Esophagus (tissue), 2 donors: ENCODE measurements around the gene TJP2. TPM values are rescaled to one million over a fixed set of nuclear protein-coding genes. Genes with fewer than 3 reads are reported as not detected.

ENCODE experiments used
- H3K27ac ChIP-seq, 2 donors: one replicate each; pipeline ENCODE4 v1.5.1; 2013; ENCODE audit warnings: low read depth in 2 of 2, mild to moderate bottlenecking in 2 of 2, inconsistent platforms in 1 of 2, low read length in 1 of 2, moderate library complexity in 1 of 2
- H3K27me3 ChIP-seq, 2 donors: one replicate each; pipeline ENCODE4 v1.6.1; 2013; ENCODE audit warnings: low read length in 2 of 2, control low read depth in 1 of 2, mild to moderate bottlenecking in 1 of 2; ENCODE audit not compliant: insufficient read depth in 2 of 2, control insufficient read depth in 1 of 2
- H3K36me3 ChIP-seq, 2 donors: one replicate each; pipeline ENCODE4 v1.6.1; 2013; ENCODE audit warnings: low read length in 1 of 2; ENCODE audit not compliant: control insufficient read depth in 2 of 2, insufficient read depth in 2 of 2
- H3K4me1 ChIP-seq, 2 donors: one replicate each; pipeline ENCODE4 v1.6.1; 2013; ENCODE audit warnings: low read length in 1 of 2; ENCODE audit not compliant: control insufficient read depth in 2 of 2, insufficient read depth in 2 of 2
- H3K4me3 ChIP-seq, 2 donors: one replicate each; pipeline ENCODE4 v1.5.1; 2013; ENCODE audit warnings: low read length in 2 of 2, mild to moderate bottlenecking in 2 of 2, low read depth in 1 of 2, moderate library complexity in 1 of 2
- H3K9me3 ChIP-seq, 2 donors: one replicate each; pipeline ENCODE4 v1.6.1; 2013; ENCODE audit warnings: mild to moderate bottlenecking in 2 of 2, low read depth in 1 of 2, low read length in 1 of 2, moderate library complexity in 1 of 2; ENCODE audit not compliant: control insufficient read depth in 2 of 2, insufficient read depth in 1 of 2
- WGBS, 2 donors: extraction: QIAGEN DNeasy Blood & Tissue Kit; methylation state at CpG; one replicate each; pipeline ENCODE4 v1.1.7; 2013; 5-methylcytosine and 5-hydroxymethylcytosine counted together
- polyA plus RNA-seq, 2 donors: library from polyadenylated mRNA; stranded (reverse); fragments of 200-250 nt; gene quantifications; one replicate each; pipeline ENCODE4 v1.2.3, GENCODE V29; 2013
- donor health status: healthy with polysubstance abuse.
- donor health status: Bipolar disorder and iron deficiency.

The TJP2 gene
- polyA plus RNA-seq, 2 donors, result 61.5 to 63.9 TPM

DNA sequence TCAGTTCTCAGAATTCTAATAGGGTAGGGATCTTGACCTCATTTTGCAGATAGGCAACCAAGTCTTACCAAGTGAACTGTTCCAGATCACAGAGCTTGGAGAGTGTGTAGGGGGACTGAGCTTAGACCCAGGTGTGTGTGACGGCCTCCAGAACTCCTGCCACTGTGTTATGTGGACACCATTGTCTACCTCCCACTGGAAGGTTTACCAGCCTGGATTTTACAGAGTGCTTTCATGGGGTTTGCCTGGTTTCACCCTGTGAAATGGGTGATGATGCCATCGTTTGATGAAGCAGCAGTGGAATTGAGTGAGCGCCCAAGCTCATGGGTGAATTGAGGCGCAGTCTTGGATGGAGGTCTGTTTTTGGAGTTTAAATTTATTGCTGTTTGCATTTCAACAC lies 23.6 kb downstream of the TJP2 start:
- no peak overlapping the region for H3K27ac ChIP-seq
- no peak overlapping the region for H3K4me3 ChIP-seq
- no peaks in the 10 kb centered on the region for H3K36me3 ChIP-seq
- no peaks in the 10 kb centered on the region for H3K9me3 ChIP-seq
- no peaks in the 10 kb centered on the region for H3K27me3 ChIP-seq
- WGBS, 2 donors, result 80 to 90% methylated on average over 4 of the region's 4 CpGs
- no peaks in the 10 kb centered on the region for H3K4me1 ChIP-seq

DNA sequence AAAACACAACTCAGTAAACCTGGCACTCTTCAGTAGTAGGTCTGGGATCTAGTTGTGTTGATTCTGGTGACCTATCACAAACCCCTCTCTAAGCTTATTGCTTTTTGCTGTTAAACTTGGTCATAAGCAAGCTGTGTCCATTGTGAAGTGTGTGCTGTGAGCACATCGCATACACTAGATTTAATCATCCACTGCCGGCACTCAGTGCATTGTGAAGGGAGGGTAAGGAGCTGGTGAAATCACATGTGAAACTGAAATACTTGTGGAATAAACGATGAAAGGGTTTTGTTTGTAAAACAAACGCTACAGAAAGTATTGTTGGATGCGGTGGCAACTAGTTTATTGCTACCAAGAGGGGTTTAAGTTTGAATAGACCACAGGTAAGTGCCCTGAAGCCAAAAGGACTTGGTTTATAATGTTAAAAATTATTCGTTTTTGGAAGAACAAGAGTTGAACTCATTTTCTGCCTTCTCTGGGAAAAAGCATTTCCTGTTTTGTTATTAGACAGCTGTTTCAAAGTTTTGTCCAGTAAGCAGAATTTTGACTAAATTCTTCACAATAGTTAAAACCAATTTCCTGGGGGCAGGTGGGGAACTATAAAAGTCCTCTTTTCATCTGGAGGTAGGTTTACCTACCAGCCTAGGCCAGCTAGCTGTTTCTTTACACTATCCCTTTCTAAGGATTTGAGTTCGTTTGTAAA lies 24.6 kb downstream of the TJP2 start:
- Histone ChIP-seq H3K4me1 (no peaks in the 10 kb centered on the region), H3K36me3 (no peaks in the 10 kb centered on the region), H3K27ac (no peak overlapping the region), H3K9me3 (no peaks in the 10 kb centered on the region), H3K27me3 (no peaks in the 10 kb centered on the region), H3K4me3 (no peak overlapping the region)
- whole genome bisulfite sequencing, 2 donors, result 57 to 61% methylated on average over 7 of the region's 7 CpGs

GRCh38 chr9:69199769-69200470 lies 25.8 kb downstream of the TJP2 start:
- H3K9me3 ChIP-seq, result no peaks in the 10 kb centered on the region
- H3K36me3 ChIP-seq, result no peaks in the 10 kb centered on the region
- H3K4me3 ChIP-seq, result no peak overlapping the region
- no peaks in the 10 kb centered on the region for H3K27me3 ChIP-seq
- 76 to 80% methylated on average over 9 of the region's 9 CpGs for WGBS, 2 donors
- H3K4me1 ChIP-seq, result no peaks in the 10 kb centered on the region
- H3K27ac ChIP-seq, result no peak overlapping the region

GRCh38 chr9:69202556-69202955 lies 28.5 kb downstream of the TJP2 start:
- Histone ChIP-seq H3K4me1 (no peaks in the 10 kb centered on the region), H3K27me3 (no peaks in the 10 kb centered on the region), H3K36me3 (no peaks in the 10 kb centered on the region), H3K4me3 (no peak overlapping the region), H3K27ac (no peak overlapping the region), H3K9me3 (no peaks in the 10 kb centered on the region)
- WGBS, 2 donors, result 95 to 96% methylated on average over 4 of the region's 4 CpGs

GRCh38 chr9:69204326-69204725 lies 30.2 kb downstream of the TJP2 start:
- H3K9me3 ChIP-seq, result no peaks in the 10 kb centered on the region
- H3K27ac ChIP-seq, result no peak overlapping the region
- no peak overlapping the region for H3K4me3 ChIP-seq
- H3K27me3 ChIP-seq, result no peaks in the 10 kb centered on the region
- no peaks in the 10 kb centered on the region for H3K36me3 ChIP-seq
- 43 to 50% methylated on average over 2 of the region's 2 CpGs for WGBS, 2 donors
- no peaks in the 10 kb centered on the region for H3K4me1 ChIP-seq

DNA sequence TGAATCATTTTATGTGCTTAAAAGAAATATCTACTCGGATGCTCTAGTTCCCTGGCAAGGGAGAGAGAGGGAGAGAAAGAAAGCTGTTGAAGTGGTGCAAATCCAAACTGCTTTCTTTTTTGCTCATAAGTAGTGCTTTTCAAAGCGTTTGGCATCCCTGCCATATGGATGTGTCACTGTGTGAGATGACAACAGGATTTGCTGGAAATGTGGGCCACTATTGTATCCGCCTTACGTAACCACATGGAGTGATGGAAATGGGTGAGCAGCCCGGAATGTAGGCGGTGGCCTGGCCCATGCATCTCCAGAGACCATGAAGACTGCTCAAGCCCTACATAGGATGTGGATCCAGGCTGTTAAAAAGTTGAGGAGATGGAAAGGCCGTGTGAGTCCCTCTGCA lies 30.8 kb downstream of the TJP2 start:
- H3K36me3 ChIP-seq, result no peaks in the 10 kb centered on the region
- WGBS, 2 donors, result 59 to 60% methylated on average over 7 of the region's 7 CpGs

DNA sequence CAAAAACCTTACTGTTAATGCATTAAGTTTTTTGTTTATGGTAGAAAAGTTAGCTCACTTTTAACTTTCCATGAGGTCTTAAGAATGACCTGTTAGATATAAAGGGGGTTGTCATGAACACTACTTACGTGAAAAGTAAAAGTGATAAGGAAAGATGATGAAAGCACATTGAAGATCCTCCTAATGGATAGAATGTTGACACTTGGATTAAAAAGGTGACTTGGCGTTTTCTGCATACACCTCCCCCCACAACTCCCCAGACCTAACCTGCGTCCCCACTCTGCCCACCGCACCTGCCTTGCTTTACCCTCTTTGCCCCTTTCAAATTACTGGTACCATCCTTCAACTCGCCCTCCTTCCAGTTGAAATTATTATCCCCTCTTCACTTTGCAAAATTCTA lies 32.0 kb downstream of the TJP2 start:
- WGBS, 2 donors, result 92 to 95% methylated on average over 5 of the region's 5 CpGs
- H3K4me1 ChIP-seq, result no peaks in the 10 kb centered on the region
- H3K27me3 ChIP-seq, result no peaks in the 10 kb centered on the region
- no peak overlapping the region for H3K4me3 ChIP-seq
- no peak overlapping the region for H3K27ac ChIP-seq
- H3K36me3 ChIP-seq, result no peaks in the 10 kb centered on the region
- no peaks in the 10 kb centered on the region for H3K9me3 ChIP-seq

More for the DNA sequence above, 30.8 kb downstream of the TJP2 start:
- H3K9me3 ChIP-seq, result no peaks in the 10 kb centered on the region
- H3K4me3 ChIP-seq, result no peak overlapping the region
- no peaks in the 10 kb centered on the region for H3K27me3 ChIP-seq
- H3K4me1 ChIP-seq, result no peaks in the 10 kb centered on the region
- H3K27ac ChIP-seq, result peak overlapping the region in 1 of 2 donors; percentile 18

- Histone ChIP-seq H3K9me3 (no peaks in the 10 kb centered on the region), H3K27ac (no peak overlapping the region), H3K4me1 (no peaks in the 10 kb centered on the region), H3K36me3 (no peaks in the 10 kb centered on the region), H3K27me3 (no peaks in the 10 kb centered on the region), H3K4me3 (no peak overlapping the region)
- 54 to 66% methylated on average over 6 of the region's 6 CpGs for WGBS, 2 donors
Measured at GRCh38 chr9:69207503-69207902, 33.4 kb downstream of the TJP2 start.

- H3K36me3 ChIP-seq, result no peaks in the 10 kb centered on the region
- no peak overlapping the region for H3K4me3 ChIP-seq
- H3K27me3 ChIP-seq, result no peaks in the 10 kb centered on the region
- WGBS, 2 donors, result 87 to 90% methylated on average over 3 of the region's 3 CpGs
- no peak overlapping the region for H3K27ac ChIP-seq
- no peaks in the 10 kb centered on the region for H3K4me1 ChIP-seq
- H3K9me3 ChIP-seq, result no peaks in the 10 kb centered on the region
Measured at GRCh38 chr9:69211424-69212036, 37.5 kb downstream of the TJP2 start.
